ENCODE results near the gene CDC123. TPM values are rescaled to one million over a fixed set of nuclear protein-coding genes. Genes with fewer than 3 reads are reported as not detected.

Gene CDC123
- total and polyA plus RNA-seq, 2 experiments from 2014 or later = 158 to 179 TPM

Other genes with a start within 250 kb of the CDC123 start
- 23.6 and 29.0 TPM in 2 replicates for gene UPF2, start 153.4 kb upstream of the CDC123 start, total RNA-seq (2014; rRNA removed; shearing (Covaris generic))
- gene UPF2, start 153.4 kb upstream of the CDC123 start, polyA plus RNA-seq (2016; fragmentation: Nextera tagmentation; extraction: Ambion mirVana) = 72.0 and 78.5 TPM in 2 replicates
- 40.4 and 63.9 TPM in 2 replicates for gene DHTKD1, start 127.2 kb upstream of the CDC123 start, total RNA-seq (2014; rRNA removed; shearing (Covaris generic))
- gene DHTKD1, start 127.2 kb upstream of the CDC123 start, polyA plus RNA-seq (2016; fragmentation: Nextera tagmentation; extraction: Ambion mirVana) = 18.0 and 20.2 TPM in 2 replicates
- 17.6 and 18.2 TPM in 2 replicates for gene SEC61A2, start 66.5 kb upstream of the CDC123 start, total RNA-seq (2014; rRNA removed; shearing (Covaris generic))
- gene SEC61A2, start 66.5 kb upstream of the CDC123 start, polyA plus RNA-seq (2016; fragmentation: Nextera tagmentation; extraction: Ambion mirVana) = 5.6 and 8.7 TPM in 2 replicates
- 94.3 and 107 TPM in 2 replicates for gene NUDT5, start 297 bp upstream of the CDC123 start, total RNA-seq (2014; rRNA removed; shearing (Covaris generic))
- gene NUDT5, start 297 bp upstream of the CDC123 start, polyA plus RNA-seq (2016; fragmentation: Nextera tagmentation; extraction: Ambion mirVana) = 254 and 255 TPM in 2 replicates
- gene CAMK1D, start 153.4 kb downstream of the CDC123 start, total RNA-seq (2014; rRNA removed; shearing (Covaris generic)) = 3.3 and 7.2 TPM in 2 replicates
- gene CAMK1D, start 153.4 kb downstream of the CDC123 start, polyA plus RNA-seq (2016; fragmentation: Nextera tagmentation; extraction: Ambion mirVana) = 4.6 TPM in 2 replicates

All from GM23338 (cell line).